GM06990 (cell line): ENCODE measurements around the gene WDFY2.

Experiments
- DNase-seq: peaks from one replicate; pipeline ENCODE4 v3.0.0-alpha.2; 2011; ENCODE audit not compliant: insufficient read length; ENCODE audit errors: extremely low read depth
- H3K27me3 ChIP-seq: replicated peaks from 2 replicates; pipeline ENCODE4 v1.6.0; 2011; ENCODE audit warnings: low read length; ENCODE audit not compliant: control insufficient read depth, insufficient read depth
- H3K36me3 ChIP-seq: 2 replicates; pipeline ENCODE4 v1.5.1; 2011; ENCODE audit warnings: low read length; ENCODE audit not compliant: control insufficient read depth, insufficient read depth
- H3K4me3 ChIP-seq: replicated peaks from 2 replicates; pipeline ENCODE4 v1.5.1; 2011; ENCODE audit warnings: low read depth, mild to moderate bottlenecking, control low read depth, low read length
- CTCF ChIP-seq: IDR thresholded peaks from 2 replicates; pipeline ENCODE4 v1.5.1; 2011; ENCODE audit warnings: low read length, control low read depth, mild to moderate bottlenecking, inconsistent platforms; ENCODE audit not compliant: insufficient read depth, poor library complexity, severe bottlenecking

The WDFY2 gene

DNA sequence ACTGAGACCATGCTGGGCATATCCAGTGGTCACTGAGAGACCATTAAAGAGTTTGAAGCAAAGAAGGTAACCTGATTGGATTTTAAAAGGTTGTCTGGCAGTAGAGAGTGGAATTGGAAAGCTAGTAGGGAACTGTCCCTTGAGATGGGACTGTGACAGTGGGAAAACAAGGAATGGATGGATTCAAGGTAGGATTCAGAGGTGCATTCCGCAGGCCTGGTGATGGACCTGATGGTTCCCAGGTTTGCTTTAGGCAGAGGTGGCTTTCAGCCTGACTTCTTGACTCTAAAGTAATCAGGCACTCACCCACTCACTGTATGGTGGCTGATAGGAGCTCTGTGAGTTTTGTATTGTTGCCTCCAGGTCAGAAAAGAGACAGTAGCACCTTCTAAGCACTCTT, 146.7 kb downstream of the WDFY2 start:
- no peak for TF ChIP-seq CTCF
- no peaks in the 10 kb centered on the region for H3K36me3 ChIP-seq
- H3K4me3 ChIP-seq: no peak overlapping the region
- no peak for DNase-seq
- H3K27me3 ChIP-seq: no peaks in the 10 kb centered on the region

GRCh38 chr13:51731759-51732158, 147.5 kb downstream of the WDFY2 start:
- no peak for DNase-seq
- Histone ChIP-seq H3K27me3 (no peaks in the 10 kb centered on the region), H3K36me3 (no peaks in the 10 kb centered on the region), H3K4me3 (no peak overlapping the region)
- TF ChIP-seq CTCF: no peak

- TF ChIP-seq CTCF: no peak
- no peak for DNase-seq
- H3K27me3 ChIP-seq: no peaks in the 10 kb centered on the region
- no peak overlapping the region for H3K4me3 ChIP-seq
- H3K36me3 ChIP-seq: no peaks in the 10 kb centered on the region
Observed at GRCh38 chr13:51733374-51734298, 149.4 kb downstream of the WDFY2 start.

DNA sequence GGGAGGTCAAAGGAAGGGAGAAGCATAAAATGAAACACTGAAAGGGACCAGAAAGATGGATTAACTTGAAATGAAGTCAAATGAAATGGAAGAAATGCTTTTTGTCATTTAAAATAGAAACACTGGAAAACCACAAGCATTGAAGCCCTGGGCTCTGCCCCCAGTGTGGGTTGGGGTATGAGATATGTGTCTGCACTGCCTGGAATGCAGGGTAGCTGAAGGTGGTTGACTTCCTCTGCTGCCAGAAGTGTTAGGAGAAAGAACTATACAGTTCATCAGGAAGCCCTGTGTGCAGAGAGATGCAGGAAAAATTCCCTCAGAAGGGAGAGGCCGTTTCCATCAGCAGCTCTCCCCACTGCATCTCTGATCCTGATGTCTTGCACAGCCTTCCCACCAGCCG, 150.5 kb downstream of the WDFY2 start:
- no peak for DNase-seq
- Histone ChIP-seq H3K36me3 (no peaks in the 10 kb centered on the region), H3K27me3 (no peaks in the 10 kb centered on the region), H3K4me3 (no peak overlapping the region)
- no peak for TF ChIP-seq CTCF

- H3K27me3 ChIP-seq: no peaks in the 10 kb centered on the region
- no peak for DNase-seq
- H3K36me3 ChIP-seq: no peaks in the 10 kb centered on the region
- TF ChIP-seq CTCF: no peak
- no peak overlapping the region for H3K4me3 ChIP-seq
Observed at GRCh38 chr13:51737609-51738008, 153.3 kb downstream of the WDFY2 start.
